Mucosa of gallbladder (tissue), 1 donor: ENCODE results near the gene RAB25. TPM values are rescaled to one million over a fixed set of nuclear protein-coding genes. Genes with fewer than 3 reads are reported as not detected.
"Not testable (repeated sequence)": the region's sequence is repeated elsewhere in the genome, so short reads cannot be mapped to it uniquely, and the experiment has no call there.

Source experiments
- DNase-seq: peaks from one replicate; pipeline ENCODE4 v3.0.0-alpha.2; 2020; ENCODE audit warnings: low spot score
- total RNA-seq: library from RNA; stranded (reverse); gene quantifications from one replicate; pipeline ENCODE4 v1.2.1, GENCODE V29; 2021
- donor health status: DM: no; HTN: no; CAD: no.

RAB25 gene
- total RNA-seq, 1 donor from 2014 or later = 103 TPM

DNA sequence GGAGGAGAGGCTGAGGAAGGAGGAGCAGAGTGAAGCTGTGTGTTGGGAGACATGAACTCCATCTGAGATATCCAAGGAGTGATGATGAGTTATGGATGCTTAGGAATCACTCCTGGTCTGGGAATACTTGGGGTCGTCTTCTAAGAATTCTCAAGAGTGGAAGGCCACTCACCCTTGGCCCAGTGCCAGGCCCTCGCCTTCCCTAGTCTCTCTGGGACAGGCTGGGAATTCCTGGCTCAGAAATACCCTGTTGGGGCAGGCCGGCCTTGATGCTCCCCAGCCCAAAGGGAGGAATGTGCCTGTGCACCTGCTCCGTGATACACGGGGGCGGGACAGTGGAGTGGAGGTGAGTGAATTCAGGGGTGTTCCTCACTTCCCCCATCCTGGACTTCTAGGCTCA is 40.9 kb downstream of the RAB25 start:
- DNase-seq = no peak

DNA sequence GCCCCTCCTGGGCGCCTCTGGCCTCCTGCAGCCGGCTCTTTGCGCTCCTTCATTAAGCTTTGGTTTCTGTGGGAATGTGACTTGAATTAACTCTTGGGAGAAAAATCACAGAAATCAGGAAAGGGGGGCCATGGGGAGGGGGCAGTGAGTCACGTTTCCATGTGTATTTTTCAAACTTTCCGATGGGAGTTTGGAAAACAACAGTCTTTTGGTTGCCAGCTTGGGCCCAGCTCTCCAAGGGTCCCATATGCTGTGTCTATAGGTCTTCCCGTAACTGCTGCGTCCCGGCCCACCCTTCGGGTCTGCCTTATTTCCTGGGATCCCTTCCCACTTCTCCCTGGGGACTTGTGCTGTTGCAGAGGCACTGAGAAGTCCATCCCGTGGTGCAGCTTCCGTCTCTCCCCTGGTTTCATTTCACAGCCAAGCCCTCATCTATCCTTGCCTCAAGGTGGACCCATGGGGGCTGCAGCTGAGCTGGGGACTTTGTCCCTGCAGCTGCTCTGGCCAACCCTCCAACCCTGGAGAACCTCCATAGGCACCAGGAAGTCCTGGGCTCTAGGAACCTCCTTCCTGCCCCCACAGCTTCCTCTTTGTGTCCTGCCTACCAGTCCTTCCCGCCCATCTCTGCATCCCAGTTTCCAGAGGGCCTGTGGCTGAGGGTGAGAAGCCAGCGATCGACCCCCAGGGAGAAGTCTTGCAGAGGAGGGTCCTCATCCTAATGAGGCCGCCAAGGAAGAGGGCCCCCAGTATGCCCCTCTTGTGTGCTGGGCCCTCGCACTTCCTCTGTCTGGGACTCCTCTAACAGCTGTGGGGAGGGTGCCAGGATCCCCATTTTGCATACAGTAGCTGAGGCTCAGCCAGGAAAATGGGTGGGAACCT is 41.9 kb downstream of the RAB25 start:
- DNase-seq = no peak

DNA sequence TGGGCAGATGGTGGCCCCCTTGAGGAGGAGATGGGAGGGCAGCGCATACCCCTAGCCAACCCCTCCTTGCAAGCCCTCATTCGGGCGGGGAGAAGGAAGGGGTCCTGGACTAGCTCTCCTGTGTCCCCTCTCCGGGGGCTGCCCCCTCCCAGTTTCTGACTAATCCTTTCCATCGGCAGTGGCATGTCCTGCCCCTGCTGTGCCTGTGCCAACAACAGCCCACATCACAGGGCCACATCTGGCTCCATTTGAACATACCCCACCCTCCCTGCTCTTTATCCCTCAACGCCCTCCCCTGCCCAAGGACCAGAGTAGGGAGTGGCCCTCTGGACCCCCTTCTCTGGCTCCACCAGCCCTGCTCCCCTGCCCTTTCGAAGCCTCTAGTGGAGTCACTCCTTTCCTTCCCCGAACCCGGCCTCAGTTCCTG is 42.6 kb downstream of the RAB25 start:
- DNase-seq = no peak

DNA sequence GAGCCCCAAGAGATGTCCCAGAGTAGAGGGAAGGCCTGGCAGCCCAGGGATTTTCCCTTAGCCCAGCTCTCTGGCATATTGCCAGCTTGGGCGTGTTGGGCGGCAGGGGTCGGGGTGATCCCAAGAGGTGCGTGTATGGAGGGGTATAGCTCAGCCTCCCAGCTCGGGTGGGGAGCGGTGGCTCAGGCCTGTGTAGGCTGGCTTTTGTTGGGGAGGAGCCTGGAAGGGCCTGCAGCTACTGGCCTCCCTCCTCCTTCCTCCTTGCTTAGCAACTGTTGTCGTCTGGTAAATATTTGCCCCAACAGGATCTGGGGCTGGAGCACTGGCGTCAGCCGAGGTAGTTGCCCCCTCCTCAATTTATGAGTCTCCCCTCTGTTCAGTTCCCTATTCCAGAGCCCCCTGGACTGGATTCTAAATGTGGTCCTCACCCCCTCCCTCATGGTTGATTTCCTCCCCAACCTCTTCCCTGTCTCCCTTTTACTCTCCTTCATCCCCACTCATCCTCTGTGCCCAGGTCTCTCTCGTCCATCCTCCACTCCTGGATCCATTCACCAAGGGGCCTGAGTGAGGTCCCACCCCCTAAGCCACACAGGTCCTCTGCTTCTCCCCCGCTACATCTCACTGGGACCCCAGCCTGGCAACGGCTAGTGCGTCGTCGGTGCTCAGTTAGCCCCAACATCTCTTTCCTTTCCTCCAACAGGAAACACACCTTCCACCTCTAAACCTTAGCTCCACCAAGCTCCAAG is 43.3 kb downstream of the RAB25 start:
- DNase-seq = peak; percentile 71

DNA sequence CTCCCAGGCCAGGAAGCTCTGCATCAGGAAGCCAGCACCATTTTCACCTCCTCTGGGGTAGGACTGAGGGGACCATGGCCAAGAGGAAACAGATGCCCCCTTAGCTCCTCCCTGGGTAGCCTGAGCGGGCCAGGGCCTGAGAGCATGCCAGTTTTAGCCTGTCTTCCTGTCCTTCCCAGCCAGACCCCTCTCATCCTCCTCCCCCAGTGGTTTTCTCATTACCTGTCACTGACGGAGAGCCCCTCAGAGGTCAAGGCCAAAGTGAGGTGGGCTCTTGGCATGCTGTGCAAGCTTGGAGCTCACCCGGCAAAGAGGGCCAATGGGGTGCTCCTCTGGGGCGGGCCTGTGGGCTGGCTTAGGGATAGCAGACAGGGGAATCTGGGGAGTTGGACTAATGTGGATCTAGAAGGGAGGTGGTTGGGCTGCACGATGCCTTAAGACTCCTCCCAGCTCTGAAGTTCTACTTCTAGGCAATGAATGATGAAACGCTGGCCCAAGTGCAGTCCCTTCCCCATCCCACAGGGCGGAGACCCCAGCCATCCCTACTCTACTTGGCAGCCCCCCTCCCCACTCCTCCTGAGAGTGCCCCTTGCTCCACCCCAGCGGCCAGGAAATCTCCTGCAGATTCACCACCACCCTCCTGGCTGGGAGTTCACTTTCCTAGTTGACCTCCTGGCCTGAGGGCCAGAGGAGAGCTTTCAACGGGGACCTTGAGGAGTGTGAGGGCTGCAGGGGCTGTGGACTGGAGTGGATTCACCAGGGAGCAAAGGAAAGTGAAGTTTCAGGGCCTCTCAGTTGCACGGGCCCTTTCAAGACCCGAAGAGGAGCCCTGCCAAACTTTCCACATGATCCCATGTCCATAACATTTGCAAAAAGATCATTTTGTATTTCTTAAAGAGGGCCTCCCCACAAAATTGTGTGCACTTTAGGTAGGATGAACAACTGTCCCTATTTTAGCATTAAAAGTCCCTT is 44.2 kb downstream of the RAB25 start:
- no peak for DNase-seq

DNA sequence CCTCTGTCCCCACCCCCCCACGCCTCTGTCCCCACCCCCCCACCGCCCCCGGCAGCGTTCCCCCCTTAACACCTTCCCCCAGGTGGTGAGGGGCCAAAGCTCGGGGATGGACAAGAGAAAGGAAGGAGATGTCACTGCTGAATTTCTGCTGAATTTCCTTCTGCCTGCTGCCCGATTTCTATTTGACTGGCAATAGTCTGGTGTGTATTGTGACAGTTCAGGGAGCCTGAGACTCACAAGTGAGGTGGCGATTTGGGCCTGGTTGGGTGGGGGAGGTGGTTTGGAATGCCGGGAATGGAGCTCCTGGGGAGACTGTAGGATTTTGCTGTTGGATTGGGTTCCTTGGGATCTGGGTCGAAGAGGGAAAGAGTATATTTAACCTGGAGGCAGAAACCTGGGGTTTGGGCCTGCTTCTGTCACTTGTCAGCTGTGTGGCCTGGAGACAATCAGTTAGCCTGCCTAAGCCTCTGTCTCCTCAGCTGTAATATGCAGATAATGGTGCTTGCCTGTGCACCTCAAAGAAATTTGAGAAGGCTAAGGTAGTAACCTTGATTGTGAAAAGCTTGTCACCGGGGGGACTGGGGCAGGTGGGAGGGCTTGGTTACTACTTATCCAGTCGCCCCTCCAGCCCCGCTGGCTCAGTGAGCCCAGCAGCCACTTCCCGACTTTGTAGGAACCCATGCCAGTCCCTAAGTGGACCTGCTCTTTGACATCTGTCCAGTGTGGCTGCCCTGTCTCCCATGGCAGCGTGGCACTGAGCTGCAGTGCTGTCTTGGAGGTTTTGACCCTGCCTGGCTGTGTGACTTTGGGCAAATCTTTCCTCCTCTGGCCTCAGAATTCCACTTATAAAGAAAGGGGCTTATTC is 45.9 kb downstream of the RAB25 start:
- DNase-seq = no peak

DNA sequence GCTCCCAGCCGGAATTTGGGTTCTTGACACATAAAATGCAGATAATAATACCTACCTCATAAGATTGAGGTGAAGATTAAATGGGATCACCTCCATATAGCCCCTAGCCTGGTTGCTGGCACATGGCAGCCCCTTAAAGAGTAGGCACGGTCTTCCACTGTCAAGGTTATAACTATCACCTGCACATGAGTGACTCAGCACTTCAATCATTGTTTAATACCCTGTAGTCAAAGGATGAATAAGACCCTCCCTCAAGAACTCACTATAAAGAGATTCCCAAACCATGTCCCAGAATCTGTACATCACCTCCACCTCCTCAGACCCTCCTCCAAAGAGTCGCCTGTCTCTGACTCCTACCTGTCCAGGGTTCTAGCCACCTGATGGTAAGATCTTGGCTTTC is 47.1 kb downstream of the RAB25 start:
- DNase-seq = no peak

DNA sequence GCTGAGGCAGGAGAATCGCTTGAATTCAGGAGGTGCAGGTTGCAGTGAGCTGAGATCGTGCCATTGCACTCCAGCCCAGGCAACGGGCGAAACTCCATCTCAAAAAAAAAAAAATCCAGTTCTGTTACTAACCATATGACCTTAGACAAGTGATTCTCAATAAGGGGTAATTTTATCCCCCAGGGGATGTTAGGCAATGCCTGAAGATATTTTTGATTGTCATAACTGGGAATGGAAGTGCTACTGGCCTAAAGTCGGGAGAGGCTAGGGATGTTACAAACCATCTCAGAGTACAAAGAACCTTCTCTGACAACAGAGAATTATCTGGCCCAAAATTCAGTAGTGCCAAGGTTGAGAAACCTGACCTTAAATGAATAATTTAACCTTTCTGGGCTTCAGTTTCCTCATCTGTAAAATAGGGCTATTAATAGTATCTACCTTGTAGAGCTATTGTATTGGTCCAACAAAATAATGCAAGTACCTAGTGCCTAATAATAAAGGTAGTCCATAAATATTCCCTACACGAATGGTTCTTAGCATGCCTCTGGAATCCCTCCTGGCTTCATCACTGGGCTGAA is 47.8 kb downstream of the RAB25 start:
- DNase-seq = no peak

DNA sequence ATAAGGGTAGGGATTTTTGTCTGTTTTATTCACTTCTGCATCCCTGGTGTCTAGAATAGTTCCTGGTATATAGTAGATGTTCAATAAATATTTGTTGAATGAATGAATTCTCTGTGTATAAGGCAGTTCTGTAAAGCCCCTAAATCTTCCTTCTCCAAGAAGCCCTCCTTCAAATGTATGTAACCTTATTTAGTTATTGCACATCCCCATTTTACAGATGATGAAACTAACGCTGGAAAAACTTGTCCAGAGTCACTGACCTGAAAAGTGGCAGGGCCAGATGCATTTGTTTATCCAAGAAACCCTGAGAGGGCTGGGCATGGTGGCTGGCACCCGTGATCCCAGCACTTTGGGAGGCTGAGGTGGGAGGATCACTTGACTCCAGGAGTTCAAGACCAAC is 49.3 kb downstream of the RAB25 start:
- DNase-seq = no peak

DNA sequence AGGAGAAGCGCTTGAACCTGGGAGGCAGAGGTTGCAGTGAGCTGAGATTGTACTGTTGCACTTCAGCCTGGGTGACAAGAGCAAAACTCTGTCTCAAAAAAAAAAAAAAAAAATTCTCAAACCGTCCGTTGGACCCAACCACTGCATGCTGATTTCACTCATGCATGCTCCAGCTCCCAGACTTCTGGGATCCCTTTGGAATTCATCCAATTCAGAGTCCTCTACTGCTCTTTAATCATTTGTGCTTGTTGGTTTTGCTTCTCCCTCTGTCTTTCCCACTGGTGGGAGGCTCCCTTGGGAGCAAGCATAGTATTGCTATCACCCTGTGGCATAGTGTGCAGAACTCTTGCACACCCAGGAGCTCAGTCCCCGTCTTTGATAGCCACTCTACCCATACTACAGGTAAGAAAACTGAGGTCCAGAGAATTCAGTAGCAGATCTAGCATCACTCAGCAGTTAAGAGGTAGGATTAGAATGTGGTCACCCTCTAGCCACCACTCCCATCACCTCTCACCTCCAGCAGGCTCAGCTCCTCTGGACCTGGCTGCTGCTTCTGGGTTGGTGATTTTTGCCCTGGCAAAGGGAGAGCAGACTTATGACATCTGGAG is 50.5 kb downstream of the RAB25 start:
- DNase-seq = no peak

DNA sequence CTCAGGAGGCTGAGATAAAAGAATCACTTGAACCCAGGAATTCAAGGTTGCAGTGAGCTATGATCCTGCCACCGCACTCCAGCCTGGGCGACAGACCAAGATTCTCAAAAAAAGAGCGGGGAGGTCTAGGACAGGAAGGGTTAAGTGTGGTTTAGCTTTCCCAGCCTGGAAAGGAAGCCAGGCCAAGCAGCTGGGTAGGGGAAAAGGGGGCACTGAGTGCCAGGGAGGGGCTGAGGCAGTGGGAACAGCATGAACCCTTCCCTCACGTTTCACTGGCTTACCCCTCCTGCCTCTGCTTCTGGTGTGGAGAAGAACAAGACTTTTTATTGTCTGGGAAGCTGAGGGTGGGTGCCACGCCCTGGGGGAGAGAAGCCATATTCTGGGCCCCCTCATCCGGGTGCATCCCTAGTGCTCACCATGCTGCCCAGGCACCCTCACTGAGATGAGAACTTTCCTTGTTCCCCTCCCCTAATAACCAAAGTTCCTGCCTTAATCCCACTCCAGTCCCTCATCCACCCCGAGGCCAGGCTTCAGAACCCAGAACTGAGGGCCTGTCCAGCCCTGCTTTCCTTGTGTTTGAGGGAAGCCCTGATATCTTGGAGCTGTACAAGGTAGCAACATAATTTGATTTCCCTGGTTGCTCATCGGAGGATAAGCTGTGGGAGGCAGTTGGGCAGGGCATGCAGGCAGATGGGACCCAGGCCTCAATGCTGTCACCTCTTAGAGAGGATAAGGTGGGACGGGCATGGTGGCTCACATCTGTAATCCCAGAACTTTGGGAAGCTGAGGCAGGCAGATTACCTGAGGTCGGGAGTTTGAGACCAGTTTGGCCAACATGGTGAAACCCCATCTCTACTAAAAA is 51.5 kb downstream of the RAB25 start:
- no peak for DNase-seq

DNA sequence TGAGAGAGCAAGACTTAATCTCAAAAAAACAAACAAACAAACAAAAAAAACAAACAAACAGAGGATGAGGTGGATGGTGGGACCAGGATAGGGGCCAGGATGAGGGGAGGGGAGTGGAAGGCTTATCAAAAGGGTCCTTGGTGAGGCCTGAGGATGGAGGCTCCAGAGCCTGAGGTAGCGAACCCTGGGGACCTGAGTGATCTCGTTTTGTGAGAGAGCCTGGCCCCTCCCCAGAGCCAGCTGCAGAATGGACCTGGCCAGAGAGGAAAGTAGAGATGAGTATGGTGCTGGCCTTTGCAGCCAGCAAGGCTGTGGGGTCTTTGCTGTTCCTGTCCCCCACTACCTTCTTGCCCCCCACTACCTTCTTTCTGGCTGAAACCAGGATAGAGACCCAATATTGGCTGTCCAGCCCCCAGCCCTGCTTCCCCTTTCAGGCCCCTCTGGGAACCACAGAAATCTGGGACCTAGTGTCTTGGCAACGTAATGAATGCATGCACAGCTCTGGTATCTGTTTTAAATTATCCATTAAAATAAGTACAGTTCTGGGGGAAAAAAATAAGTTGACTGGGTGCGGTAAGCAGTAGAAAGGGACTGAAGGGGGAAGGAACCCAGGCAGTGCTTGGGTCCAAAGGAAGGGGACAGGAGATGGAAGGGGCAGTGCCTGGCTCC is 52.5 kb downstream of the RAB25 start:
- no peak for DNase-seq

DNA sequence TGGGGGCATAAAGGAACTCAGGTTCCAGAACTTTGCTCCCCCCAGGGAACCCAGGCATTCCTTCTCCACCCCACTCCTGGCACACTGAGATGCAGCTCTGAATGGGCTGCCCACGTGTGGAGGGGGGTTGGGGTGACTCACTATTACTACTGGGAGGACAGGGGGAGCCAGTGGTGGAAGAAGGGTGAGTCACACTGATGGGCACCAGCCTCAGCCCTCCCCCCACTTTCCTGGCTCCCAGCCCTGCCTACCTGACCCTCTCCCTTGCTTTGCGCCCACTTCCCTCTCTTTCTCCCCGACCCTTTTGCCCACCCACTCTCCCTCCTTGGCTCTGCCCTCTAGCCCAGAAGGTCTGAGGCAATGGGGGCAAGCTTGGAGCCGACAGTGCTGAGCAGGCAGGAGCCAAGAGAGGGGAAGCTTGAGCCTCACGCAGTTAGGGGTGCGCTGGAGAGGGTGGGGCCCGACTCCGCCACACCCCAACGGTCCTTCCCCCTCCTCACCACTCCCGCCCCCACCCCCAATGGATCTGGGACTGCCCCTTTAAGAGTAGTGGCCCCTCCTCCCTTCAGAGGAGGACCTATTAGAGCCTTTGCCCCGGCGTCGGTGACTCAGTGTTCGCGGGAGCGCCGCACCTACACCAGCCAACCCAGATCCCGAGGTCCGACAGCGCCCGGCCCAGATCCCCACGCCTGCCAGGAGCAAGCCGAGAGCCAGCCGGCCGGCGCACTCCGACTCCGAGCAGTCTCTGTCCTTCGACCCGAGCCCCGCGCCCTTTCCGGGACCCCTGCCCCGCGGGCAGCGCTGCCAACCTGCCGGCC is 53.4 kb downstream of the RAB25 start, which contains the start of gene LMNA:
LMNA (plus strand) TSS at position 611 of the 818 bp plus-strand sequence. CDS start 208 bp downstream, outside the sequence.
- peak; percentile 91 for DNase-seq

DNA sequence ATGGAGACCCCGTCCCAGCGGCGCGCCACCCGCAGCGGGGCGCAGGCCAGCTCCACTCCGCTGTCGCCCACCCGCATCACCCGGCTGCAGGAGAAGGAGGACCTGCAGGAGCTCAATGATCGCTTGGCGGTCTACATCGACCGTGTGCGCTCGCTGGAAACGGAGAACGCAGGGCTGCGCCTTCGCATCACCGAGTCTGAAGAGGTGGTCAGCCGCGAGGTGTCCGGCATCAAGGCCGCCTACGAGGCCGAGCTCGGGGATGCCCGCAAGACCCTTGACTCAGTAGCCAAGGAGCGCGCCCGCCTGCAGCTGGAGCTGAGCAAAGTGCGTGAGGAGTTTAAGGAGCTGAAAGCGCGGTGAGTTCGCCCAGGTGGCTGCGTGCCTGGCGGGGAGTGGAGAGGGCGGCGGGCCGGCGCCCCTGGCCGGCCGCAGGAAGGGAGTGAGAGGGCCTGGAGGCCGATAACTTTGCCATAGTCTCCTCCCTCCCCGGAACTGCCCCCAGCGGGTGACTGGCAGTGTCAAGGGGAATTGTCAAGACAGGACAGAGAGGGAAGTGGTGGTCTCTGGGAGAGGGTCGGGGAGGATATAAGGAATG is 54.1 kb downstream of the RAB25 start:
- DNase-seq = no peak

DNA sequence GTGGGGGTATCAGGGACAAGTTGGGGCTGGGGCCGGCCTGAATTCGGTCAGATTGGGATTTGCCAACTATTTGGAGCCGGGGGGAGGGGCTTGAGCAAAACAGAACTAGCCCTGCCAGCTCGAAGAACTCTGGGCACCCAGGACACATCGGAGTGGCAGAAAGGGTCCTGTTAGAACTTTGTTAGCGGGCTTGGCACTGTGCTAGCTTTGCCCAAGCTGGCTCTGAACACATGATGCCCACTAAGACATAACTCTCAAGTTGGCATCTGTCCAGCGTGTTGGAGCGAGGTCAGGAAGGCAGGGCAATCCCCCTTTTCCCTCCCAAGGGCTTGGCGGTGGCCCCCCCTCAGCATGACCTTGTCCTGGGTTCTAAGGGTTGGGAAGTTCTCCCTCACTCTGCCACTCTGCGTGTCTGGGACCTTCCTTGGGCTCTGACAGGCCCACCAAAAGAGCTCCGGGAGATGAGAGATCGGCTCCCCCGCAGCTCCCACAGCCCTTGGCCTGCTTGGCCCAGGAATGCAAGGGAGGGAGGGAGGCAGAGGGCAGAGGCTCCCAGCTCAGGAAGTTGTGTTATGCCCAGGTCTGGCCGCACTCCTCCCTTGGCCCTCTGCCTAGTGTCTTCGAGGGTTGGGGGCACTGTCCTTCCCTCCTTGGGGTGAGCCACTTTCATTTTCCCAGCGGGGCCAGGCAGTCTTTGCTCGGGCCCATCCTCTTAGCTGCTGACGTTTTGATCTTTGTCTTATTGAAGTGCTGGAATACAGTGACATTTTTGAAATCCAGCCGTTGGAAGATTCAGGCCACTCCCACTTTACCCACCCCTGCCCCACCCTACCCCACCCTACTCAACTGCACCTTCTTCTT is 54.8 kb downstream of the RAB25 start:
- DNase-seq = peak; percentile 53

DNA sequence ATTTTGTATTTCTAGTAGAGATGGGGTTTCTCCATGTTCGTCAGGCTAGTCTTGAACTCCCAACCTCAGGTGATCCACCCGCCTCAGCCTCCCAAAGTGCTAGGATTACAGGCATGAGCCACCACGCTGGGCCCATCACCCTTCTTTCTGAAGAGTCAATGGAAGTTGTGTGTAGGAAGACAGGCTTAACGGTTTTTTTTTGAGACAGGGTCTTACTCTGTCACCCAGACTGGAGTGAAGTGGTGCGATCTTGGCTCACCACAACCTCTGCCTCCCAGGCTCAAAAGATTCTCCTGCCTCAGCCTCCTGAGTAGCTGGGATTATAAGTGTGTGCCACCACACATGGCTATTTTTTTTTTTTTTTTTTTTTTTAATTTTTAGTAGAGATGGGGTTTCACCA is 55.8 kb downstream of the RAB25 start:
- DNase-seq = not testable (repeated sequence)
